Stimulated activated CD4-positive, alpha-beta T cell treated with anti-CD3 and anti-CD28 coated beads, Interleukin-15, amount 100 ng/mL, for 1 hour (primary cell): ENCODE results near the gene MGAT4A.
"Not testable (repeated sequence)": the region's sequence is repeated elsewhere in the genome, so short reads cannot be mapped to it uniquely, and the experiment has no call there.

Experiments used
- DNase-seq, 2 donors: peaks; one replicate each; pipeline ENCODE4 v3.0.0-alpha.2; 2020; ENCODE audit warnings: low read depth in 1 of 2, low spot score in 1 of 2

Gene MGAT4A

DNA sequence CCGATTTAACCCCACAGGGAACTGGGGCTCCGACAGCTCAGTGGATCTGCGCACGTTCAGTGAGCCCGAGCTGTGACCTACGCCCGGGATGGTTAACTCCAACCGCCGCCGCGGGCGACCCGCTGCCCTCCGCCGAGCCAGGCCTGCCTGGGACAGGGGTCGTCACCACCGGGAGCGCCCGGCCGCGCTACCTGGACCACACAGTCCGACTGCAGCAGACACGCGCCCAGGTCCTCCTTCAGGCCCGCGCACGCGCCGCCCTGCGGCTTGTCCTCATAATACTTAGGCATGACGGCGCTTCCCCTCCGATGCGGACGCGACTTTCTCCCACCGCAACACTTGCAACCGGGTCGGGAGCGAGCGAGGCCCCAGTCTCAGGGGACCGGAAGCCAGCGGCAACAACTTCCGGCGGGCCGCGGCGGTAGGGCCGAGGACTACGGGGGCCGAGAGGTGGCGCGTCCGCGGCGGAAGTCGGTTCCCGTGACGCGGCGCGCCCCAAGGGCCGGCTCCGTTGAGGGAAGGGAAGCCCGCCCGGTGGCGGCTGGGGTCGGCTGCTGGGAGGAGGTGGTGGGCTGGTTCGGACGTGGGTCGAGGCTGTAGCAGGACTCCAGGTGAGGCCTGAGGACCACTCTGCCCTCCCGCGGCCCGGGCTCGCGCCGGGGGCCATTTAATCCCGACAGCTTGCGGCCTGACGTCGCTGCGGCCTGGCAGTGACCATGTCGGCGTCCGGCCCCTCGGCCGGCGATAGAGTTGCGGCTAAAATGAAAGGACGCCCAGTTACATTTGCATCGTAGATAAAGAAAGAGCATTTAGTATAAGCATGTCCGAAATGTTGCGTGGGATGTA, 122.6 kb downstream of the MGAT4A start, which contains the start of the genes COA5 and UNC50:
COA5 (minus strand) TSS at position 397 of the 846 bp plus-strand sequence; CDS start at position 290, 107 bp downstream.
UNC50 (plus strand) TSS at position 474 of the 846 bp plus-strand sequence. CDS start 1,171 bp downstream, outside the sequence.
- peak; percentile 80 to 87 for DNase-seq

DNA sequence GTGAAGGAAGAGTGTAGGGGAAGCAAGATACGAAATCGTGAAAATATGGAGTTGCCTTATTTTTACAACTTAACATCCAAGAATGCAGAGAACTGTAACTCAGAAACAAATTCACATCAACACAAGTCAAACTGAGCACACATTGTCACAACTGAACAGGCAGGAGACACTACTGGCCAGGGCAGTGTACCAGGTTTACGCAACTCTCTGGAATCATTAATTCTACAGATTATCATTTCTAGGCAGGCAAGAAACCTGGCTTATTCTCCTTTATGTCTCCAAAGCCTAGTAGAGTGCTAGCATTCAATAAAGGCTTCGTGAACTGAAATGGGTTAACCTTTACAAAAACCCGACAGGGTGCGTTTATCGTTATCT, 123.2 kb downstream of the MGAT4A start:
- DNase-seq: no peak

DNA sequence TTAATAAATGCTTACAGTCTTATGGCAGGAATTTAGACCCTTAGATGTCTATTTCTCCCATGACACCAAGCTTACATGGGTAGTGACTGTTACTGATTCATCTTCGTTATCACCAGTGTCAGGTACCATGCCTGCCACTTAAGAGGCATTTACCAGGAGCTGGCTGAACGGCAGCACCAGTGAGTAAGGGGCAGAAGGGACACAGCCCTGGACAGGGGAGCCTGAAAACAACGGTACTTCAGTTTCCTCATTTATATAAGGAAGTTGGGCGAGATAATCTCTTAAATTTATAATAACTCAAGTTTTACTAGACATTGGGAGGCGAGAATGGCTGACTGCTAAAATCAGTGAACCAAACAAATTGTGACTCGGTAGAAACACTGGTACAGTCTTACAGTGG, 123.8 kb downstream of the MGAT4A start:
- no peak for DNase-seq

DNA sequence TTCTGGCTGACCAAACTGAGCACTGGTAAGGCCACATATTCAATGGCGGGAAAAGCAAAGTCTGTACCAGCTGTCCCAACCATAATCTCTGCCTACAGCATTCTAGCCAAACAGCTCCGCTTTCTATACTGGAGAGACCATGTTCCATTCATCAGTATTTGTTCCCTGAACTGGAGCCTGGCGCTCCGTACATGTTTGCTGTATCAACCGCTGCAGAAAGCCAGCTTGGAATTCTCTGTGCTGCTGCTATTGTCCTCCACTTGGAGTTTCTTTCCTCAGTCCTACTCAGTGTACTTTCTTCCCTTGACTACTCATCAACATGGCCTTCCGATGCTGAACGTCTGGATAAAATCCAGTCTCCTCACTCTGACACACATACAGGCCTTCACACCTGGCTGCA, 124.5 kb downstream of the MGAT4A start:
- DNase-seq: no peak

DNA sequence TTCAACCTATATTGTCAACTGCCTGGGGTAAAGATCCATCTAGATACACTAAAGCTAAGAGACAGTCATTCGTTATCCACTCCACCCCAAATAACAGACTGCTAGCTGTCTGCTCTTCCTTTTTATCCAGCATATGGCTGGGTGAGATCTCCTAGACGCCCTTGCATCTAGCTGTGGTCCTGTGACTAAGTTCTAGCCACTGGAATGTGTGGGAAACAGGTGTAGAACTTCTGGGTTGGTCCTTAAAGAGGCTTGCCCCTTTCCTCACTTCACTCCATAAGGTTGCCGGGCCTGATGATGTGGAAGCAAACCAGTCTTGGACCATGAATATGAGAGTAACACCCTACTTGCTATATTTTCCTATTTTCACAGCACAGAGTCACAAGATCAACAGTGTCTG, 125.9 kb downstream of the MGAT4A start:
- DNase-seq: no peak

DNA sequence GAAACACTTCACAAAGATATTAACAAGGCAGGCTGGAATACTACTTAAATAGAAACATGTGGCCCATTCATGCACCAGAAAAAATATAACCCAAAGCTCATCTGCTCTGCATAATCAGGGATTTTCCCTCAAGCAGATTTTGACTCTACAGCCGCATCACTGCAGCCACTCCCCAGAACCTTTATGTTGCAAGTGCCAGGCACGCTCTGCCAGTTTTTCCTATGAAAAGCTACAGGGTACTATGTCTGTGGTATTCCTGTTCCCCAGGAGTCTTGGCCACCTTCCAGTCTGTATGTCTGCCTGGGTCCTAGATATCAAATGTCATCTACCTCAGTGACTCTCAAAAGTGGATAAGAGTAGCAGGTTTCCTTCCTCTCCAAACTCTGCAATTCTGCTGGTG, 126.4 kb downstream of the MGAT4A start:
- no peak for DNase-seq

DNA sequence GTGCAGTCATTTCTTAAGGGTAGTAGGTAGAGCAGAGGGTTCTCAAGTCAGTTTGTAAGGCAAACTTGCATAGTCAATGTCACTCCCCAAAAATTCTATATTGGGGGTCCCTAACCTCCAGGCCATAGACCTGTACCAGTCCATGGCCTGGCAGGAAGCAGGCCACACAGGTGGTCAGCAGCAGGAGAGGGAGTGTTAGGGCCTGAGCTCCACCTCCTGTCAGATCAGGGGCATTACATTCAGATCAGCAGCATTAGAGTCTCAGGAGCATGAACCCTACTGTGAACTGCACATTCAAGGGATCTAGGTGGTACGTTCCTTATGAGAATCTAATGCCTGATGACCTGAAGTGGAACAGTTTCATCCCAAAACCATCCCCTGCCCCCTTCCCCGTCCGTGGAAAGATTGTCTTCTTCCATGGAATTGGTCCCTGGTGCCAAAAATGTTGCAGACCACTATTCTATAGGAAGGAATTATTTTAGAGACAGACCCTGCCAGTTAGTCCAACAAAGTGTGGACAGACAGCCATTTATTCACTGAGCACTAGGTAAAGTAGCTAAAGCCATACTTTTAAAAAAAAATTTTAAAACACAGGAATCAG, 129.3 kb downstream of the MGAT4A start:
- DNase-seq: no peak

DNA sequence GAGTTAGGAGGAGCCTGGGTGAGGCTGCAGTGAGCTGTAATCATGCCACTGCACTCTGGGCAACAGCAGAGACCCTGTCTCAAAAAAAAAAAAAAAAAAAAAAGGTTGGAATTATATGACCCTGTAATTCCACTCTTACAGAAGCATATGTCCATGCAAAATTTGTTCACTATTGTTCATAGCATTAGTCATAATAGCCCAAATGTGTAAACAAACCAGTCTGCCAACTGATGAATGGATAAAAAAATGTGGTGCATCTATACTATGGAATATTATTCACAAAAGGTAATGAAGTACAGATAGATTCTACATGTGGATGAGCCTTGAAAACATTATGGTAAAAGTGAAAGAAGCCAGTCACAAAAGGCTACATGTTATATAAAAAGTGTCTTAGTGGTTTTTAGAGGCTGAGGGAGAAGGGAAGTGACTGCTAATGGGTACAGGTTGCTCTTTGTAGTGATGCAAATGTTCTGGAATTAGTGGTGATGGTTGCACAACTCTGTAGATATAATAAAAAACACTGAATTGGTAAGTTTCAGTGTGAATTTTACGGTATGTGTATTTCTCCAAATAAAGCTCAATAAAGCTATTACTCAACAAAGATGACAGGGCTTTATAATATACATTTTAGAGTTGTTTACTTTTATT, 132.0 kb downstream of the MGAT4A start:
- no peak for DNase-seq

DNA sequence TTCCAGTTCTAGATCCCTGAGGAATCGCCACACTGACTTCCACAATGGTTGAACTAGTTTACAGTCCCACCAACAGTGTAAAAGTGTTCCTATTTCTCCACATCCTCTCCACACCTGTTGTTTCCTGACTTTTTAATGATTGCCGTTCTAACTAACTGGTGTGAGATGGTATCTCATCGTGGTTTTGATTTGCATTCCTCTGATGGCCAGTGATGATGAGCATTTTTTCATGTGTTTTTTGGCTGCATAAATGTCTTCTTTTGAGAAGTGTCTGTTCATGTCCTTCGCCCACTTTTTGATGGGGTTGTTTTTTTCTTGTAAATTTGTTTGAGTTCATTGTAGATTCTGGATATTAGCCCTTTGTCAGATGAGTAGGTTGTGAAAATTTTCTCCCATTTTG, 136.3 kb downstream of the MGAT4A start:
- DNase-seq: not testable (repeated sequence)

DNA sequence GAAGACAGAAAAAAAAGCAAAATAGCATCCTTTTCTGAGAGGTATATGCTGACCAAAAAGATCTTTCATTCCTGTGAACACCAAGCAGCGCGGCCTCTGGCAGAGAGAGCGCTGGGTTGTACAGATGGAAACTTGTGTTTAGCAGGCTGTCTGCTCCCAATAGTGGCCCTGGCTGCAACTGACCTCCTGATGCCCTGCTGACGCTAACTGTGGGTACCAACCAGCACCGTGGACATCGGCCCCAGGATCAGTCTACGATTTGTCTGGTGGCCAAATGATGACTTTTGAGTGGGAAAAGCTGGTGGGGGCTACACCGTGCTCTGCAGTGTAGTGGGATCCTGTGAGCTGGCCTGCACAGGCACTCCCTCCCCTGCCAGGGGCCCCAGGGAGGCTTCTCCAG, 138.4 kb downstream of the MGAT4A start:
- DNase-seq: no peak

DNA sequence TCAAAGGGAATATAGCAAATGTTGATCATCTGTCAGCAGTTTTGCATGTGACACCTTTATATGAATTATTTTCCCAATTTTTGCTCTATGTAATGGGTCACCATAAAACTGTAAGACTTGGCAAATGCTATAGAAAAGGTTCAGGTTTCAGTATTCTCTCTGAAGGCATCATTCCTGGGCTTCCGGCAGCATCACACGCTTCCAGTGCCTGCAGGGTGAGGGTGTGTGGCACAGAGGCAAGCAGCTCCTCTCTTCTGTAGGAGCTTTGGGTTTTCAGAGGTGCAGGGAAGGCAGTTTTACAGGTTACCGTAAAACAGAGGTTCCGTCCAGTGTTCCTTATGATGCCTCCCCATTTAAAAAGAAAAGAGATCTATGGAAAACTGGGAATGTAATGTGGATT, 141.4 kb downstream of the MGAT4A start:
- no peak for DNase-seq

DNA sequence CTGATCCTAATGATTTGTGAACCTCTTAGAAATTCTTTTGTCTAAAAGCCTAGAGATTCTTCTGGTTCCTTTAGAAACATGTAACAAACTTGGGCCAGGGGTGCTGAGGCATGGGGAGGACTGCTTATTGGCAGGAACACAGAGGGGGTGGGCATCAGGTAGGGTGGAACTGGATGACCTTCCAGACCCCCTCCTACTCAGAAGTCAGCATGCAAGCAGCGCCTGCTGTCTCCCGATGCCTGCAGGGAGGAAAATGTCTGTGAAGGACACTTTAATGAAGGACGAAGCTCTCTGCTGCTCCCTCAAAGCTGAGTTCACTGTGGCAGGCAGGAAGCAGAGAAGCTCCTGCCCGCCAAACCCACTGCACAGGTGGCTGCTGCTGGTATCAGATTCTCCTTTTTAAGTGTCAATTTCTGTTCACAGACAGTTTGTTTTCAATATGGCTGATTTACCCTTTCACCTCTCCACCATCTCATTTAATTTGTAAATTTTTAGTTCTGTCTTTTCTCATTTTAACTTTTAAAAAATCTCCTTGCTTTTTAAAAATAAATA, 142.0 kb downstream of the MGAT4A start:
- no peak for DNase-seq

DNA sequence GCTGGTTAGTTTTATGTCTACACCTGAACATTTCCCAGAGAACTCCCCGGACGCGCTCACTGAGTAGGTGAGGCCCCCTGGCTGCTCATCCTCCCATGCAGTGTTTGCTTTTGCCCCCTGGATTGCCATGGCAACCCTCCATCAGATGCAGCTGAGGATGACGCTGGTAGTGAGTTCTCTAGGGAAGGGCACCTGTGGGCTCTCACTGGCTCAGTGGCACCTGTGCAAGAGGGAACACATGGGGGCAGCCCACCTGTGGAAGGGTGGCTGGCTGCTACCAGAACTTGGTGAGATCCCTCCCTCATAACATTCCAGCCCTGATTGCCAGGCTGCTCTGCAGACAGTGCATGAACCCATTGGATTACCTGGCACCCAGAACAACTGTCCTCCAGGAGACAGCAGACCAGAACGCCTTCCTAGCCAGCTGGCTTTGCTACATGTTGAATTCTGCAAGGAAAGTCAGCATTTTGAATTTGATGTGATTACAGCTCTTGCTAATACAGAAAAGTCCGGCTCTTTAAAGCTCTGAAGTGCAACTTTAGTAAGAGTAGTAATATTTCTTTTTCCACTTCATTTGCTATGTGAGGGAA, 144.3 kb downstream of the MGAT4A start:
- no peak for DNase-seq

DNA sequence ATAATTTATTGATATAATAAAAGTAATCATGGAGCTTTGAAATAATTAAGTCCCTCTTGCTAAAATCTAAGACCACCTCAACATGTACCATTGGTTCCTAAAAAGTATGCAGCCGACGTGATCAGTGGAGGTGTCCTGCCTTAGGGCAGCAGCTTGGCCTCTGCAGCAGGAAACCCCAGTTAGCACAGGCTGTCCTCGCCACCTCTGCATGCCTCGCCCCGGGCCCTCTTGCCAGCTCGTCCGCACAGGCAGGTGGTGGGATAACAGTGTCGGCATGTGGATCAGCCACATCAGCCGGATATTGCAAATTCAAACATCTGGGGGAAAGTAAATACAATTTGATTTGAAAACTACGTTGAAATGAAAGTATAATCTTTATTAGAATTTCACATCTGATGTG, 145.5 kb downstream of the MGAT4A start:
- no peak for DNase-seq

DNA sequence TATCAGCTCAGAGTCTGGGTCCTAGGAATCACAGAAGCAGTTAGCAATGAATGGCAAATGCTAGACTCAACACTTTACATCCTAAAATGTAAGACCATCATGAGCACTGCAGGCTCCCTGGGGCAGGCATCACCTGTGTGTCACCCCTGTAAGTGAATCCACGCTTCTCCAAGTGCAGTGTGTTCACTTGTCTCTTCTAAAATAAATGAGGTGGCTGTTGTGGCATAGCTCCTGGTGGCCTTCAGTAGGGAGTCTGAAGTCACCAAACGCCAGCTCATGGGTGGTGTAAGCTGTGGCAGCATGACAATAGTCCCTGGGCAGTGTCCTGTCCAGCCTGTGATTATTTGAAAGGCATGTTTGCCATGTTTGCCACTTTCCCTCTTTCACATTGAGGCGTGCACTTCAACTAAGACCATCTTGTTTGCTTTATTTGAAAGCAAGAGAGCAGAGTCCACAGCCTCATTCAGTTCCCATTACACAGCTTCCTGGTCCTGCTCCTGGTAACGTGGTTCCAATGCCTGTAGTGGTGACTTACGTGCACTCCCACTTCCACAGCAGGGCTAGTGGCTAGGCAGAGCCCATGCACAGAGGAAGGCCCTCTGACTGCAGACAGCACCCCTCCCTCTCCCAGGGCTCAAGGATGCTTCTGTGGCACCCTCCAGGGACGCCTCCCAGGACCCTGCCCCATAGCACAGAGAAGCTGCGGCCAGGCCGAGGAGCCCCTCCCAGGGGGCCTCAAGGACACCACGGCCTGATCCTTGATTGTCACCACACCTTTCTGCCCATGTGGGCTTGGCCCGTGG, 146.9 kb downstream of the MGAT4A start:
- DNase-seq: no peak

DNA sequence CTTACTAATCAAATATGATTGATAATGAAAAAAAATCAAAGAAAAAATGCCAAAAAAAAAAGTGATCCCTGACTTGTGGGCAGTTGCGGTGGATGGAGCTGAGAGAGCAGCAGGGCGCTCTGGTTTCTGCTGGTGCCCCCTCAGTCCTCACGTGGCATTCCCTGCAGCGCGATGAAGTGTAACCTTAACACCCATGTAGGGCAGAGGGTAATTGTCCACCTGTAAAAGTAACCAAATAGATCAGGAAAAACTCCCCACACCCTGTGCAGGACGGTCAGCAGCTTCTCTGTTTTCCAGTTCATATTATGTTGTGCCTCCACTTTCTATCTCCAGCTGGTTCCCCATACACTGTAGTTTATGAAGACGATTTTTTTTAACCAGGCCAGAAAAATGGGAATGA, 147.7 kb downstream of the MGAT4A start:
- no peak for DNase-seq

DNA sequence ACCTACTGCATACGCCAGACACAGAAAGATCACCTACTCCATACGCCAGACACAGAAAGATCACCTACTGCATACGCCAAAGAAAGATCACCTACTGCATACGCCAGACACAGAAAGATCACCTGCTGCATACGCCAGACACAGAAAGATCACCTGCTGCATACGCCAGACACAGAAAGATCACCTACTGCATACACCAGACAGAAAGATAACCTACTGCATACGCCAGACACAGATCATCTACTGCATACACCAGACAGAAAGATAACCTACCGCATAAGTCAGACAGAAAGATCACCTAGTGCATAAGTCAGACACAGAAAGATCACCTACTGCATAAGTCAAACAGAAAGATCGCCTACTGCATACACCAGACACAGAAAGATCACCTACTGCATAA, 148.4 kb downstream of the MGAT4A start:
- no peak for DNase-seq

DNA sequence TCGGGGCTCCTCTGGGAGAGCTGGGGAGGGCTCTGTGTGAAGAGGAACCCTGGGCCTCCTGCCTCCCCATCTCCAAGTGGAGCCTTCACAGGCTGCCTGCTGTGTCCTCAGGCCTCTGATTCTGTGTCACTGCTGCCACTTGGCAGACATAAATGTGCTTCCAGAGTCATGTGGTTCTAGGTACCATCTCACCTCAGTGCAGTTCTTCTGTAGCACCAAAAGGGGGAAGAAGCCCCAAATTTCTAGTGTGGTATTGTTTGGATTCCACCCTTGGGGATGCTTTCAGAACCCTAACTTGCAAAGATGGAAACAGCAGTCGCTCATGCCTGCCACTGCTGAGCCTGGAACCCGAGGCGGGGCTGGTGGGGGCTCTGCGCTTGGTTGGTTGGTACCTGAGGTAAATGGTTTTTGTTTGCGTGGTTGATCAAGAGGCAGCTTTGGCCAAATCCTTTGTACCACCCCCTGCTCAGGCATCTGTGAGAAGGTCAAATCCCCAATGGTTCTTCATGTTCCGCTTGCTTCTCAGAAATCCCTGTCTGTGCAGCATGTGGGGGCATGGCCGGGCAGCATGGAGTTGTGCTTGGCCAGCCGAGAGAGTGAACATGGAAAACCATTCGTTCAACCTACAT, 150.2 kb downstream of the MGAT4A start:
- no peak for DNase-seq

DNA sequence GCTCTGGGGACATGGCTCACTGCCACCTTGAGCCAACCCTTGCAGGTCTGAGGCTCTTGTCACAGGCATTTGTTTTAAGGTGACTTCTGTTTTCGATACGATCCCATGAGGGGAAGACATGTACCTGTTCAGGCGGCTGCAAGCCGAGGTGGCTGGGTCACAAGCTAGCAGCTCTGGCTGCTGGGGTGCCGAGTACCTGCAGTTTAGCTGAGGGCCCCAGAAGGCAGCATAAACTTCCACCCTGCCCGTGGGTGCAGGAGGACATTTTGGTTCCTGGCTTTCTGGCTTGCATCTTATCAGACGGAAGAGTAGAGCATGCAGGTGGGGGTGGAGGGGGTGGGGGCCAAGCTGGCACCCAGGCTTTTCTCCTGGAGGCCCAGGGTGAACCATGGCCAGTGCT, 151.0 kb downstream of the MGAT4A start:
- DNase-seq: no peak

DNA sequence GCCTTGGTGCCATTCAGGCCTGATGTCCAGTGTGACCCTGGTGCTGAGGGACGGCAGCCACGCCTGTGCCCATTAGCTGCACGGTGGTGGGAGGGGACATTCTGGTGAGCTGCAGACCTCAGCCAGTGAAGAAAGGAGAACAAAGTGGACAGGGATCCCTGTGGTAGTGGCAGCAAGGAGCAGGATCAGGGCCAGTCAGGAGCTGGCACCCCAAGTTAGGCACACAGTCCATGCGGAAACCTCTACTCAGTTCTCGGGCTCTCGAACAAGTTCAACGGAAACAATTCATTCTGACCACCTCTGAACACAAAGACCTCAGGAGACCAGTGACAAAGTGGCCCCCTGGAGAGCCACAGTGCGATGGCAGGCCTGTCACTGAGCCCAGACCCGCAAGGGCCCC, 152.7 kb downstream of the MGAT4A start:
- DNase-seq: no peak
